ENCODE measurements around the gene FRMPD2.

Gene FRMPD2

DNA sequence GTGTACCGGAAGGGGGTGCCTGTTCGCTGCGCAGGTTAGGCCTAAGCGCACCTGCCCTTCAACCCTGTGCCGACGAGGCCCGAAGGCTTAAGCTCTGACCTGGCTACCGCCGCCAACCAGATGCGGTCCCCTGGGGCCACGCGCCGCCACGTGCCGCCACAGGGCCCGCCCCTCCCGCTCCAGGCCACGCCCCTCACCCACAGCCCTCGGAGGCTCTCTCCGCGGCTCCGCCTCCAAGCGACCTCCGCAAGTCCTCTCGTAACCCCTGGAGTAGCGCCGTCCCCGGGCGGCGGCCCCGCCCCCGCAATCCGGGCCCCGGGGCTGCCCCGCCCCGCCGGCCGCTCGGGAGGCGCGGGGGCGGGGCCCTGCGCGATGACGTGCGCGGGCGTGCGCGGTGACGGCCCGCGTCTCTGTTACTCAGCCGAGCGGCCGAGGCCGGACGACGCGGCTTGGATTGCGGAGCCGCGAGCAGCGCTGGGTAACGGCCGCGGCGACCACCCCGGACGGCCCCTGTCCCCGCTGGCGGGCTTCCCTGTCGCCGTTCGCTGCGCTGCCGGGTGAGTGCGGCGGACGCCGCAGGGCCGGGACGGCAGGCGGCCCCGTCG, 31.9 kb upstream of the FRMPD2 start, which contains the start of gene MAPK8:
MAPK8 (plus strand) TSS at position 413 of the 605 bp plus-strand sequence. CDS start 94,984 bp downstream, outside the sequence.
- Histone ChIP-seq H2BK5ac (ENCODE audit: low read depth, low read length, poor library complexity, severe bottlenecking) (no peak within 1 kb of the TSS), H4K8ac (ENCODE audit: low read length) (peak within 1 kb of the TSS; percentile 91), H3K9me3 (ENCODE audit: control insufficient read depth, low read length) (no peaks in the 10 kb centered on the region)

DNA sequence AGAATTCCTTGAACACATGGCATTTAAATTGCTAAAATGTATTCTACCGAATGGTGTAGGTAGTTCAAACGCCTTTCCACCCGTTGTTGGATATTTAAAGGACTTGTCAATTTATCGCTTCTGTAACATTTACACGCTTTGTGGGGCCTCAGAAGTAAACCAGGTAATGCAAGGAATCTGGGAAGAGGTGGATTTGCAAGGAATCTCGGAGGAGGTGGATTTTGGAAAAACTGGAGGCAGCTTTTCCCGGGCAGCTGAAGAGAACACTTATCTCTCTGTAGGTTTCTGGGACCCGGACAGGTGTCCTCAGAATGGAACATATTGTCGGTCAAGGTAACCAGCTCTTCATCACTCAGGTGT, 31.4 kb upstream of the FRMPD2 start:
- no peak for DNase-seq
- Histone ChIP-seq H3K27me3 (ENCODE audit: control insufficient read depth in 1 of 2, insufficient read depth in 1 of 2, low read length in 2 of 2) (peaks cover 7 to 12% of the 10 kb centered on the region in 2 experiments), H3K14ac (ENCODE audit: low read length in 2 of 2) (peak overlapping the region in 1 of 2 experiments; percentile 70), H3K18ac (ENCODE audit: low read depth in 1 of 2, low read length in 2 of 2) (peak overlapping the region; percentile 56 to 60), H3K4ac (ENCODE audit: low read depth in 1 of 2, low read length in 2 of 2) (peak overlapping the region in 1 of 2 experiments; percentile 52), H3K4me2 (ENCODE audit: low read length, poor library complexity, severe bottlenecking) (peak overlapping the region; percentile 82), H3K9me3 (ENCODE audit: control insufficient read depth, low read length) (no peaks in the 10 kb centered on the region), H3K4me3 (ENCODE audit: insufficient read depth in 1 of 2, low read depth in 1 of 2, low read length in 2 of 2) (peak overlapping the region; percentile 57 to 92), H2BK120ac (ENCODE audit: low read depth, low read length) (no peak overlapping the region), H4K91ac (ENCODE audit: low read length) (peak overlapping the region; percentile 84), H2AFZ (ENCODE audit: low read depth, low read length) (peak overlapping the region; percentile 86), H3K4me1 (ENCODE audit: control insufficient read depth, insufficient read depth, low read depth, low read length) (peaks cover 4% of the 10 kb centered on the region), H3K79me1 (replicated peaks; ENCODE audit: low read length, poor library complexity, severe bottlenecking) (no peaks in the 10 kb centered on the region), H2BK12ac (ENCODE audit: low read length in 2 of 2) (peak overlapping the region in 1 of 2 experiments; percentile 83), H4K8ac (ENCODE audit: low read length) (peak overlapping the region; percentile 91), H3K27ac (ENCODE audit: low read length, poor library complexity, severe bottlenecking) (no peak overlapping the region), H2BK5ac (ENCODE audit: low read depth, low read length, poor library complexity, severe bottlenecking) (no peak overlapping the region), H3K9ac (ENCODE audit: low read length) (peak overlapping the region; percentile 70), H2AK5ac (ENCODE audit: low read length, severe bottlenecking) (no peak overlapping the region), H3K36me3 (ENCODE audit: control insufficient read depth in 1 of 2, insufficient read depth in 2 of 2, low read depth in 1 of 2, low read length in 2 of 2) (no peaks in the 10 kb centered on the region), H3K23ac (ENCODE audit: low read length in 2 of 2) (no peak overlapping the region), H2BK15ac (ENCODE audit: low read depth, poor library complexity, severe bottlenecking) (no peak overlapping the region)
- 79% methylated on average over 9 of the region's 9 CpGs for WGBS

More for the DNA sequence above, 31.9 kb upstream of the FRMPD2 start, which contains the start of gene MAPK8:
- Histone ChIP-seq H3K27me3 (ENCODE audit: control insufficient read depth in 1 of 2, insufficient read depth in 1 of 2, low read length in 2 of 2) (peaks cover 6 to 11% of the 10 kb centered on the region in 2 experiments), H3K14ac (ENCODE audit: low read length in 2 of 2) (peak within 1 kb of the TSS in 1 of 2 experiments; percentile 96), H3K27ac (ENCODE audit: low read length, poor library complexity, severe bottlenecking) (no peak within 1 kb of the TSS), H3K4me2 (ENCODE audit: low read length, poor library complexity, severe bottlenecking) (peak within 1 kb of the TSS; percentile 82), H2BK15ac (ENCODE audit: low read depth, poor library complexity, severe bottlenecking) (peak within 1 kb of the TSS; percentile 94), H3K4ac (ENCODE audit: low read depth in 1 of 2, low read length in 2 of 2) (peak within 1 kb of the TSS; percentile 62 to 94), H3K36me3 (ENCODE audit: control insufficient read depth in 1 of 2, insufficient read depth in 2 of 2, low read depth in 1 of 2, low read length in 2 of 2) (no peaks in the 10 kb centered on the region), H3K23ac (ENCODE audit: low read length in 2 of 2) (peak within 1 kb of the TSS; percentile 83 to 99), H2AFZ (ENCODE audit: low read depth, low read length) (peak within 1 kb of the TSS; percentile 86), H3K9ac (ENCODE audit: low read length) (peak within 1 kb of the TSS; percentile 91), H3K18ac (ENCODE audit: low read depth in 1 of 2, low read length in 2 of 2) (peak within 1 kb of the TSS; percentile 89 to 92), H2AK5ac (ENCODE audit: low read length, severe bottlenecking) (no peak within 1 kb of the TSS), H3K79me1 (replicated peaks; ENCODE audit: low read length, poor library complexity, severe bottlenecking) (no peaks in the 10 kb centered on the region), H2BK12ac (ENCODE audit: low read length in 2 of 2) (peak within 1 kb of the TSS in 1 of 2 experiments; percentile 83), H3K4me1 (ENCODE audit: control insufficient read depth, insufficient read depth, low read depth, low read length) (peaks cover 4% of the 10 kb centered on the region), H3K4me3 (ENCODE audit: insufficient read depth in 1 of 2, low read depth in 1 of 2, low read length in 2 of 2) (peak within 1 kb of the TSS; percentile 92 to 93), H2BK120ac (ENCODE audit: low read depth, low read length) (peak within 1 kb of the TSS; percentile 87), H4K91ac (ENCODE audit: low read length) (peak within 1 kb of the TSS; percentile 90)
- WGBS: 1% methylated on average over 33 of the region's 86 CpGs
- DNase-seq: peak; percentile 84

DNA sequence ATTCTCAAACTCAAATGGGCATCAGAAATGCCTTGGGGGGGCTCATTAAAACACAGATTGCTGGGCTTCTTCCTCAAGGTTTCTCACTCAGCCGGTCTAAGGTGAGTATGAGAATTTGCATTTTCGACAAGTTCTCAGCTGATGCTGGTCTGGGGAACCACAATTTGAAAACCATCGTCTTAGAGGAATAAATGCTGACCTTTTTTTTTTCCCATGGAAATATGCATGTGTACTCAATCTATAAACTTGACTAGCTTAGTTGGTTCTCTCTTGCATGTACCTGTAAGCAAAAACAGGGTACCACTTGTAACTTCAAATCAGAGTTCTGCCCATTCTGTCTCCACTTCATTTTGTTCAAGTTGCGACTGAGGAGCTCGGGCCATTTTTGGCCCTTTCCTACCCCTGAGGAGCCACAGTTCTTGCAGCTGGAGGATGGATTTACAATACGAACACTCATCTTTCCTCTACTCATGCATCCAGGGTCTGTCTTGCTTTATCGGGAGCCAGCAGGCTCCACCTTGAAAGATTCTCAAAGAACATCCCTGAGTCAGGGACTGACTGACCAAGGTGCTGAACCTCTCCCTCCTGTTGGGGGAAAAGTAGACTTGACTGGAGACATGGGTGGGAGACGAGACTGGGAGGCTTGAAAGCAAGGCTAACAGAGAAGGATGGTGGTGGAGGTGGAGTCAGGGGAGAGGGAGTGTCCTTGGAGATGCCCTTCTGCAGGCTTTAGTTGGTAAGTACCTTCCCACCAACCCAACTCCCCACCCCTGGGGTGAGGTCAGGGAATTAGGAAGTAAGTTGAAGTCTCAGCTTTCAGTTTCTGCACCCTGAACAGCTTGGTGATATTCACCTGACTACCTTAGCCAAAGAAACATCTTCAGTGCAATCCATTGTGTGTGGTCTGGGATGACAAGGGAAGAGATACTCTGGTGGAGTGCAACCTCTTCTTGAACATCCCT, 28.3 kb upstream of the FRMPD2 start:
- no peak overlapping the region for H2BK12ac ChIP-seq (ENCODE audit: low read length in 2 of 2)
- H3K27ac ChIP-seq (ENCODE audit: low read length, poor library complexity, severe bottlenecking): no peak overlapping the region
- peaks cover 4% of the 10 kb centered on the region for H3K4me1 ChIP-seq (ENCODE audit: control insufficient read depth, insufficient read depth, low read depth, low read length)
- H2AK5ac ChIP-seq (ENCODE audit: low read length, severe bottlenecking): no peak overlapping the region
- no peaks in the 10 kb centered on the region for H3K36me3 ChIP-seq (ENCODE audit: control insufficient read depth in 1 of 2, insufficient read depth in 2 of 2, low read depth in 1 of 2, low read length in 2 of 2)
- no peak overlapping the region for H3K9ac ChIP-seq (ENCODE audit: low read length)
- 92% methylated on average over 7 of the region's 8 CpGs for WGBS
- no peak overlapping the region for H3K14ac ChIP-seq (ENCODE audit: low read length in 2 of 2)
- H3K4me2 ChIP-seq (ENCODE audit: low read length, poor library complexity, severe bottlenecking): no peak overlapping the region
- no peak overlapping the region for H3K4ac ChIP-seq (ENCODE audit: low read depth in 1 of 2, low read length in 2 of 2)
- no peak overlapping the region for H3K4me3 ChIP-seq (ENCODE audit: insufficient read depth in 1 of 2, low read depth in 1 of 2, low read length in 2 of 2)
- H3K18ac ChIP-seq (ENCODE audit: low read depth in 1 of 2, low read length in 2 of 2): no peak overlapping the region
- no peaks in the 10 kb centered on the region for H3K79me1 ChIP-seq (replicated peaks; ENCODE audit: low read length, poor library complexity, severe bottlenecking)
- no peak overlapping the region for H2BK120ac ChIP-seq (ENCODE audit: low read depth, low read length)
- no peak overlapping the region for H4K8ac ChIP-seq (ENCODE audit: low read length)
- no peak overlapping the region for H2AFZ ChIP-seq (ENCODE audit: low read depth, low read length)
- H3K27me3 ChIP-seq (ENCODE audit: control insufficient read depth in 1 of 2, insufficient read depth in 1 of 2, low read length in 2 of 2): peaks cover 27 to 34% of the 10 kb centered on the region in 2 experiments
- no peak for DNase-seq
- no peak overlapping the region for H4K91ac ChIP-seq (ENCODE audit: low read length)
- H3K23ac ChIP-seq (ENCODE audit: low read length in 2 of 2): no peak overlapping the region
- H3K9me3 ChIP-seq (ENCODE audit: control insufficient read depth, low read length): no peaks in the 10 kb centered on the region
- H2BK5ac ChIP-seq (ENCODE audit: low read depth, low read length, poor library complexity, severe bottlenecking): no peak overlapping the region
- no peak overlapping the region for H2BK15ac ChIP-seq (ENCODE audit: low read depth, poor library complexity, severe bottlenecking)

DNA sequence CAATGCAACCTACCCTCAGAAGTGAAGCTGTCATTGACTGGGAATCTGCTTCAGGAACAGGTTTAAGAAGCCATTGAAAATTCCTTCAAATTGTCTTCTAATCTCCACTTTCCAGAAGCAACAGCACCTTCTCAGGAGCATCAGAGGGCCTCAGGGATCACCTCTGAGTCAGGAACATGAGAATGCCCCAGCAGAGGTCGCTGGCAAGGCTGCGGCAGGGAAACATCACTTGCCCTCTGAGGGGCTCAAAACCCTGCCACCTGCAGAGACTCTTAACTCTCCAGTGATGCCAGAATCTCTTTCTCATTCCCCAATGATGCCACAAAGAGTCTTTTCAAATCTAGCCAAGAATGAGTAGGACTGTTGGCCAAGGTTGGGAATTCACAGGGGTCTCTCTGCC, 26.1 kb upstream of the FRMPD2 start:
- H2AK5ac ChIP-seq (ENCODE audit: low read length, severe bottlenecking): no peak overlapping the region
- H3K9me3 ChIP-seq (ENCODE audit: control insufficient read depth, low read length): no peaks in the 10 kb centered on the region
- WGBS: 82% methylated on average over 2 of the region's 2 CpGs
- H4K8ac ChIP-seq (ENCODE audit: low read length): no peak overlapping the region
- no peak overlapping the region for H2BK15ac ChIP-seq (ENCODE audit: low read depth, poor library complexity, severe bottlenecking)
- no peak overlapping the region for H4K91ac ChIP-seq (ENCODE audit: low read length)
- no peak overlapping the region for H3K4ac ChIP-seq (ENCODE audit: low read depth in 1 of 2, low read length in 2 of 2)
- no peak overlapping the region for H3K27ac ChIP-seq (ENCODE audit: low read length, poor library complexity, severe bottlenecking)
- no peak for DNase-seq
- H3K4me1 ChIP-seq (ENCODE audit: control insufficient read depth, insufficient read depth, low read depth, low read length): no peaks in the 10 kb centered on the region
- no peak overlapping the region for H3K23ac ChIP-seq (ENCODE audit: low read length in 2 of 2)
- no peak overlapping the region for H3K9ac ChIP-seq (ENCODE audit: low read length)
- H3K79me1 ChIP-seq (replicated peaks; ENCODE audit: low read length, poor library complexity, severe bottlenecking): no peaks in the 10 kb centered on the region
- no peak overlapping the region for H3K18ac ChIP-seq (ENCODE audit: low read depth in 1 of 2, low read length in 2 of 2)
- H2BK12ac ChIP-seq (ENCODE audit: low read length in 2 of 2): no peak overlapping the region
- H3K27me3 ChIP-seq (ENCODE audit: control insufficient read depth in 1 of 2, insufficient read depth in 1 of 2, low read length in 2 of 2): peaks cover 27 to 34% of the 10 kb centered on the region in 2 experiments
- no peak overlapping the region for H3K4me3 ChIP-seq (ENCODE audit: insufficient read depth in 1 of 2, low read depth in 1 of 2, low read length in 2 of 2)
- H3K14ac ChIP-seq (ENCODE audit: low read length in 2 of 2): no peak overlapping the region
- H3K36me3 ChIP-seq (ENCODE audit: control insufficient read depth in 1 of 2, insufficient read depth in 2 of 2, low read depth in 1 of 2, low read length in 2 of 2): no peaks in the 10 kb centered on the region
- H2BK5ac ChIP-seq (ENCODE audit: low read depth, low read length, poor library complexity, severe bottlenecking): no peak overlapping the region
- no peak overlapping the region for H2BK120ac ChIP-seq (ENCODE audit: low read depth, low read length)
- no peak overlapping the region for H2AFZ ChIP-seq (ENCODE audit: low read depth, low read length)
- no peak overlapping the region for H3K4me2 ChIP-seq (ENCODE audit: low read length, poor library complexity, severe bottlenecking)
